Heart right ventricle (tissue), 16 donors: Measurements from ENCODE around the gene DNASE1L1. TPM values are rescaled to one million over a fixed set of nuclear protein-coding genes. Genes with fewer than 3 reads are reported as not detected.
A peak's percentile ranks its signal among the peaks of the same experiment; 100 is the strongest.

ENCODE experiments used
- ATAC-seq, 8 donors: fragments of 200-7000 bp; cut with Tn5 transposase; one replicate each; pipeline ENCODE4 v1.9.1; 2020; ENCODE audit warnings: mild to moderate bottlenecking in 8 of 8, moderate library complexity in 8 of 8, moderate number of reproducible peaks in 1 of 8
- DNase-seq, 2 donors: peaks; one replicate each; pipeline ENCODE4 v3.0.0-alpha.2; 2020
- H3K27ac ChIP-seq, 10 donors: fragments of 200-600 bp; sonication (generic) in 2 of 10; one replicate each; pipeline versions ENCODE4 v1.5.0 to v1.8.0; 2020 to 2022; ENCODE audit warnings: mild to moderate bottlenecking in 3 of 10
- H3K27me3 ChIP-seq, 7 donors: fragments of 200-600 bp; one replicate each; pipeline ENCODE4 v1.8.0; 2021 to 2022; ENCODE audit warnings: mild to moderate bottlenecking in 2 of 7
- H3K36me3 ChIP-seq, 9 donors: fragments of 200-600 bp; sonication (generic) in 1 of 9; one replicate each; pipeline versions ENCODE4 v1.5.0 to v1.8.0; 2020 to 2022; ENCODE audit warnings: mild to moderate bottlenecking in 2 of 9
- H3K4me1 ChIP-seq, 9 donors: fragments of 200-600 bp; sonication (generic) in 1 of 9; one replicate each; pipeline versions ENCODE4 v1.5.0 to v1.8.0; 2020 to 2022; ENCODE audit warnings: mild to moderate bottlenecking in 4 of 9
- H3K4me3 ChIP-seq, 10 donors: fragments of 200-600 bp; sonication (generic) in 2 of 10; one replicate each; pipeline versions ENCODE4 v1.5.0 to v1.8.0; 2020 to 2022; ENCODE audit warnings: mild to moderate bottlenecking in 7 of 10, moderate library complexity in 2 of 10
- H3K9me3 ChIP-seq, 11 donors: fragments of 200-600 bp in 10 of 11; sonication (generic) in 2 of 11; one replicate each; pipeline versions ENCODE4 v1.5.0 to v1.8.0; 2013 to 2022; ENCODE audit warnings: mild to moderate bottlenecking in 2 of 11, control low read depth in 1 of 11, moderate library complexity in 1 of 11
- CTCF ChIP-seq, 9 donors: fragments of 200-600 bp; sonication (generic) in 2 of 9; IDR thresholded peaks; one replicate each; pipeline versions ENCODE4 v1.5.0 to v1.8.0; 2021 to 2022; ENCODE audit warnings: antibody characterized with exemption in 9 of 9, mild to moderate bottlenecking in 5 of 9, moderate library complexity in 1 of 9
- WGBS, 2 donors: extraction: QIAGEN DNeasy Blood & Tissue Kit; methylation state at CpG; one replicate each; pipeline ENCODE4 v1.1.7; 2013; ENCODE audit warnings: inconsistent platforms in 1 of 2; 5-methylcytosine and 5-hydroxymethylcytosine counted together
- intact Hi-C, 10 donors: fragments of 100-400 bp; cut with DNase I; formaldehyde crosslinking; loops; one replicate each; pipeline versions ENCODE4 v1.11.1 to v1.14.2; 2022
- polyA plus RNA-seq, 2 donors: library from polyadenylated mRNA; stranded (reverse); fragments of 200-250 nt; gene quantifications; one replicate each; pipeline ENCODE4 v1.2.3, GENCODE V29; 2013
- total RNA-seq, 10 donors: library from RNA; stranded (reverse); fragmentation: NEBNext Ultra II Directional in 3 of 10; extraction: Animal tissue kit (Norgen Biotek cat#: 25700) in 3 of 10; gene quantifications; one replicate each; pipeline versions ENCODE4 v1.2.1 to v1.2.4, GENCODE V29; 2021 to 2023
- donor health status: Arrhythmogenic right ventricular cardiomyopathy.
- donor health status: ischemic (EF 13 %, LVEDD 7.1; RV severe dilation, severe dysfunction).
- donor health status: healthy with polysubstance abuse.
- donor health status: DM: no; HTN: yes; CAD: no.
- donor health status: DM: no; HTN: no; CAD: no.
- donor health status: ischemic (EF 25% LVEDD 6.9; RV normal size, moderate dysfunction).
- donor health status: ischemic (EF 25% LVEDD 5.7; RV mildly dilated, moderate dysfunction).
- donor health status: healthy.
- donor health status: DM: yes; HTN: yes; CAD: no.
- donor health status: Ischemic cardiomyopathy.
- donor health status: ischemic (EF 35%, LVEDD 5.7; RV mildly dilated, moderate dysfunction).
- donor health status: nonischemic (EF 11% LVEDD 7.7; RV severe dilation, severe dysfunction).
- donor health status: DM: yes; HTN: yes; CAD: no.
- donor health status: PGD.
- donor health status: ischemic (EF 29% LVEDD 5.4; RV normal size, mild dysfunction).
- donor health status: nonischemic (EF 23%, LVEDD 6.1; RV moderate dilation, normal function).

Gene DNASE1L1
- total and polyA plus RNA-seq, 12 donors, result 27.2 to 57.1 (median 46.9) TPM

GRCh38 chrX:154384284-154384892 is 24.7 kb downstream of the DNASE1L1 start:
- peak in 8 of 9 donors; percentile 15 to 64 (median 51) for TF ChIP-seq CTCF (IDR thresholded peaks at IDR 0.05)
- intact Hi-C loops, result no loop called here
- ATAC-seq, result peak in 2 of 8 donors; percentile 28 to 29
- H3K27ac ChIP-seq, result no peak overlapping the region
- peak in 1 of 2 donors; percentile 20 for DNase-seq
- no peak overlapping the region for H3K4me3 ChIP-seq
- WGBS, 2 donors, result 41 to 55% methylated on average over 8 of the region's 8 CpGs
- H3K27me3 ChIP-seq, result no peaks in the 10 kb centered on the region
- peaks cover 0 to 23% (median 11%) of the 10 kb centered on the region in 9 donors for H3K4me1 ChIP-seq
- H3K36me3 ChIP-seq, result peaks cover 0 to 20% (median 0%) of the 10 kb centered on the region in 9 donors
- no peaks in the 10 kb centered on the region for H3K9me3 ChIP-seq

- intact Hi-C loops, result no loop called here
- H3K27ac ChIP-seq, result no peak overlapping the region
- no peak overlapping the region for H3K4me3 ChIP-seq
- H3K9me3 ChIP-seq, result peaks cover 0 to 4% (median 0%) of the 10 kb centered on the region in 11 donors
- no peak for TF ChIP-seq CTCF (IDR thresholded peaks at IDR 0.05)
- DNase-seq (no peak), ATAC-seq (no peak)
- no peaks in the 10 kb centered on the region for H3K27me3 ChIP-seq
- peaks cover 0 to 23% (median 11%) of the 10 kb centered on the region in 9 donors for H3K4me1 ChIP-seq
- 50 to 57% methylated on average over 9 to 14 of the region's 14 CpGs for WGBS, 2 donors
- H3K36me3 ChIP-seq, result peaks cover 0 to 20% (median 0%) of the 10 kb centered on the region in 9 donors
These were observed 25.4 kb downstream of the DNASE1L1 start for GRCh38 chrX:154383359-154384283.

GRCh38 chrX:154382483-154383069 is 26.5 kb downstream of the DNASE1L1 start:
- Histone ChIP-seq H3K27ac (no peak overlapping the region), H3K4me3 (no peak overlapping the region), H3K27me3 (no peaks in the 10 kb centered on the region), H3K9me3 (peaks cover 0 to 6% (median 0%) of the 10 kb centered on the region in 11 donors), H3K4me1 (peaks cover 0 to 30% (median 15%) of the 10 kb centered on the region in 9 donors), H3K36me3 (peaks cover 0 to 20% (median 0%) of the 10 kb centered on the region in 9 donors)
- DNase-seq (no peak), ATAC-seq (no peak)
- no peak for TF ChIP-seq CTCF (IDR thresholded peaks at IDR 0.05)
- intact Hi-C loops, result no loop called here
- WGBS, 2 donors, result 65 to 72% methylated on average over 11 of the region's 11 CpGs

- ATAC-seq, result no peak
- intact Hi-C loops, result no loop called here
- Histone ChIP-seq H3K27ac (no peak overlapping the region), H3K36me3 (peaks cover 0 to 20% (median 0%) of the 10 kb centered on the region in 9 donors), H3K27me3 (no peaks in the 10 kb centered on the region), H3K9me3 (peaks cover 0 to 6% (median 0%) of the 10 kb centered on the region in 11 donors), H3K4me1 (peaks cover 0 to 30% (median 15%) of the 10 kb centered on the region in 9 donors), H3K4me3 (no peak overlapping the region)
- no peak for TF ChIP-seq CTCF (IDR thresholded peaks at IDR 0.05)
- no peak for DNase-seq
- 80 to 87% methylated on average over 6 of the region's 6 CpGs for WGBS, 2 donors
These were observed 27.8 kb downstream of the DNASE1L1 start for GRCh38 chrX:154381271-154381670.
